ENCODE results near the gene CRADD.

The CRADD gene

DNA sequence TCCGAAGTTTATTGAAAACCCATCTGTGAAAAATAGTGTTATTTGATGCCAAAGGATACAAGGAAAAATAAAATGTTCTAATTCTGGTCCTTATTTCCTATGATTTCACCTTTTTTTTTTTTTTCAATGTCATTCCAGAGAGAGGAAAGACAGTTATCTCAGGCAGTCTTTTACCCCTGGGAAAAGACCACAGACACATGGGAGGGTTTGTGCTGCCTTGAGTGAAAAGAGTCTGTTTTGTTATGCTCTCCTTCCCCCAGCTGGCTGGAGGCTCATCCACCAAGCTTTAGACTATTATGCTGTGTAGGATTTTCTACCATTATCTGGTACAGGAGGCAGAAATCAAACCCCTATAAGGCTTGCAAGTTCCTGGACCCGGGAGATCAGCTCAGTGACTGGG, 151.8 kb downstream of the CRADD start:
- no peak for TF ChIP-seq EGR1 (IDR thresholded peaks at IDR 0.05)
- TF ChIP-seq YY1 (IDR thresholded peaks at IDR 0.05; ENCODE audit: low read depth), result no peak
- no peak for TF ChIP-seq TAF1 (IDR thresholded peaks at IDR 0.05; ENCODE audit: low read depth)

GRCh38 chr12:93831374-93831773, 154.2 kb downstream of the CRADD start:
- TF ChIP-seq YY1 (IDR thresholded peaks at IDR 0.05; ENCODE audit: low read depth) (no peak), EGR1 (IDR thresholded peaks at IDR 0.05) (no peak), REST (IDR thresholded peaks at IDR 0.05; ENCODE audit: low read depth) (no peak), CREB1 (IDR thresholded peaks at IDR 0.05; ENCODE audit: low read depth) (no peak), ZBTB7A (IDR thresholded peaks at IDR 0.05; ENCODE audit: low read depth) (no peak), FOXM1 (IDR thresholded peaks at IDR 0.05; ENCODE audit: borderline replicate concordance, low read depth) (no peak), TCF12 (IDR thresholded peaks at IDR 0.05; ENCODE audit: low read depth) (no peak)
- TF ChIP-seq, protein P1, sequence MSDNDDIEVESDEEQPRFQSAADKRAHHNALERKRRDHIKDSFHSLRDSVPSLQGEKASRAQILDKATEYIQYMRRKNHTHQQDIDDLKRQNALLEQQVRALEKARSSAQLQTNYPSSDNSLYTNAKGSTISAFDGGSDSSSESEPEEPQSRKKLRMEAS (IDR thresholded peaks at IDR 0.05), result no peak

- TF ChIP-seq REST (IDR thresholded peaks at IDR 0.05; ENCODE audit: low read depth) (no peak), TAF1 (IDR thresholded peaks at IDR 0.05; ENCODE audit: low read depth) (no peak), EGR1 (IDR thresholded peaks at IDR 0.05) (no peak), CEBPB (IDR thresholded peaks at IDR 0.05) (no peak), EP300 (IDR thresholded peaks at IDR 0.05; ENCODE audit: borderline replicate concordance) (no peak), NFIC (IDR thresholded peaks at IDR 0.05) (no peak)
- TF ChIP-seq, protein P1 (IDR thresholded peaks at IDR 0.05), result no peak
These were observed 155.0 kb downstream of the CRADD start for GRCh38 chr12:93832131-93832530.

- TF ChIP-seq EGR1 (IDR thresholded peaks at IDR 0.05) (no peak), NFIC (IDR thresholded peaks at IDR 0.05) (no peak), CREB1 (IDR thresholded peaks at IDR 0.05; ENCODE audit: low read depth) (no peak), TCF12 (IDR thresholded peaks at IDR 0.05; ENCODE audit: low read depth) (no peak), USF1 (IDR thresholded peaks at IDR 0.05) (no peak), RAD21 (IDR thresholded peaks at IDR 0.05; ENCODE audit: low read depth) (no peak), YY1 (IDR thresholded peaks at IDR 0.05; ENCODE audit: low read depth) (no peak), TEAD4 (IDR thresholded peaks at IDR 0.05) (no peak), FOXM1 (IDR thresholded peaks at IDR 0.05; ENCODE audit: borderline replicate concordance, low read depth) (no peak), CEBPB (IDR thresholded peaks at IDR 0.05) (no peak), ZBTB7A (IDR thresholded peaks at IDR 0.05; ENCODE audit: low read depth) (no peak), TAF1 (IDR thresholded peaks at IDR 0.05; ENCODE audit: low read depth) (no peak), EP300 (IDR thresholded peaks at IDR 0.05; ENCODE audit: borderline replicate concordance) (no peak), REST (IDR thresholded peaks at IDR 0.05; ENCODE audit: low read depth) (no peak)
- TF ChIP-seq, protein P1 (IDR thresholded peaks at IDR 0.05), result no peak
These were observed 156.8 kb downstream of the CRADD start for GRCh38 chr12:93833946-93834345.

DNA sequence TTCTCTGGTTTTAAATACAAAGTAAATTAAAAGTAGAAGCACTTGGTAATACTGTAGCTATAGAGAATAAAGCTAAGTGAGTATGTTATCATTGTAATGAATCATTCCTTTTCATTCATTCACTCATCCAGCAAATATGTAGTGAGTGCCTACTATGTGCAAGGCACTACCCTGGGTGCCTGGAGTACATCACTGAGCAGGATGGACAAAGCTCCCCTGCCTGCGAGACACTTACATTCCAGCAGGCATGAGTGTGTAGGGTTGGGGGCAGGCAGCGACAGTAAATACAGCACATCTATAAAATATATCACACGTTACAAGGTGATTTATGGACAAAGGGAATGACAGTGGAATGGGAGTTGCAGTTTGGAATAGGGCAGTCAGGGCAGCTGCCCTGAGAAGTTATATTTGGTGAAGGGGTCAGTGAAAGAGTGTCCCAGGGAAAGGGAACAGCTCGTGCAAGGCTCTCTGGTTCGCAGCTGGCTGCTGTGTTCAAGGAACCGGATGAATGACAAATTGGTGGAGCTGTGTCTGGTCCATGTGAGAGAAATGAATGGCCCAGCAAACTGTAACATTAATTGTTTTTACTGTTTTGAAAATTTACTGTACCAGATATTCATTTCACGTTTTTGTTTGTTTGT, 159.6 kb downstream of the CRADD start:
- TF ChIP-seq TCF12 (IDR thresholded peaks at IDR 0.05; ENCODE audit: low read depth) (no peak), NFIC (IDR thresholded peaks at IDR 0.05) (no peak), CEBPB (IDR thresholded peaks at IDR 0.05) (no peak), REST (IDR thresholded peaks at IDR 0.05; ENCODE audit: low read depth) (no peak), FOXM1 (IDR thresholded peaks at IDR 0.05; ENCODE audit: borderline replicate concordance, low read depth) (no peak), TEAD4 (IDR thresholded peaks at IDR 0.05) (no peak), EP300 (IDR thresholded peaks at IDR 0.05; ENCODE audit: borderline replicate concordance) (no peak), RAD21 (IDR thresholded peaks at IDR 0.05; ENCODE audit: low read depth) (no peak), TAF1 (IDR thresholded peaks at IDR 0.05; ENCODE audit: low read depth) (no peak), USF1 (IDR thresholded peaks at IDR 0.05) (no peak), YY1 (IDR thresholded peaks at IDR 0.05; ENCODE audit: low read depth) (no peak)
- TF ChIP-seq, protein P1 (IDR thresholded peaks at IDR 0.05), result no peak
